Ishikawa (cell line): Measurements from ENCODE around the gene SOS2.

Experiments
- CREB1 ChIP-seq: IDR thresholded peaks from 2 replicates; pipeline ENCODE4 v1.6.1; 2012; ENCODE audit warnings: low read depth
- TCF12 ChIP-seq: IDR thresholded peaks from 2 replicates; pipeline ENCODE4 v1.6.1; 2012; ENCODE audit warnings: low read depth
- TF ChIP-seq, protein P1 (sequence below): IDR thresholded peaks from 2 replicates; pipeline ENCODE4 v1.6.1; 2012; ENCODE audit warnings: low read depth, mild to moderate bottlenecking

DNA sequence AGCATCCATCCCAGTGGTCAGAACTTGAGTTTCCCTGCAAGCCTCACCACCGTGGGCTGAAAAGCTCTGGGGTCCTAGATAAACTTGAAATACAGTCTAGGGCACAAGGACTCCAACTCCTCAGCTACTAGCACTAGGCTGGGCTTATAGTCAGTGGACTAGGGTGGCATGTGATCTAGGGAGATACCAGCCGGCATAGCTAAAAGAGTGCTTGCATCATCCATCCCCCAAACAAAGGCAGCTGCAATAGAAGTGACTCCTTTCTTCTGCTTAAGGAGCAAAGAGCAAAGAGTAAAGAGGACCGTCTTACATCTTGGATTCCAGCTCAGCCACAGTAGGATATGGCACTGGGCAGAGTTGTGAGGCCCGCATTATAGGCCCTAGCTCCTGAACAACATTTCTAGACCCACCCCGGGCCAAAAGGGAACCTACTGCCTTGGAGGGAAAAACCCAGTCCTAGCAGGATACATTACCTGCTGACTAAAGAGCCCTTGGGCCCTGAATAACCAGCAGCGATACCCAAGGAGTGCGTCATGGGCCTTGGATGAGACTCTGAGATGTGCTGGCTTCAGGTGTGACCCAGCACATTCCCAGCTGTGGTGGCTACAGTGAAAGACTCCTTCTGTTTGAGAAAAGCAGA lies 17.9 kb upstream of the SOS2 start:
- TF ChIP-seq CREB1 (no peak), TCF12 (no peak)
- TF ChIP-seq, protein P1, sequence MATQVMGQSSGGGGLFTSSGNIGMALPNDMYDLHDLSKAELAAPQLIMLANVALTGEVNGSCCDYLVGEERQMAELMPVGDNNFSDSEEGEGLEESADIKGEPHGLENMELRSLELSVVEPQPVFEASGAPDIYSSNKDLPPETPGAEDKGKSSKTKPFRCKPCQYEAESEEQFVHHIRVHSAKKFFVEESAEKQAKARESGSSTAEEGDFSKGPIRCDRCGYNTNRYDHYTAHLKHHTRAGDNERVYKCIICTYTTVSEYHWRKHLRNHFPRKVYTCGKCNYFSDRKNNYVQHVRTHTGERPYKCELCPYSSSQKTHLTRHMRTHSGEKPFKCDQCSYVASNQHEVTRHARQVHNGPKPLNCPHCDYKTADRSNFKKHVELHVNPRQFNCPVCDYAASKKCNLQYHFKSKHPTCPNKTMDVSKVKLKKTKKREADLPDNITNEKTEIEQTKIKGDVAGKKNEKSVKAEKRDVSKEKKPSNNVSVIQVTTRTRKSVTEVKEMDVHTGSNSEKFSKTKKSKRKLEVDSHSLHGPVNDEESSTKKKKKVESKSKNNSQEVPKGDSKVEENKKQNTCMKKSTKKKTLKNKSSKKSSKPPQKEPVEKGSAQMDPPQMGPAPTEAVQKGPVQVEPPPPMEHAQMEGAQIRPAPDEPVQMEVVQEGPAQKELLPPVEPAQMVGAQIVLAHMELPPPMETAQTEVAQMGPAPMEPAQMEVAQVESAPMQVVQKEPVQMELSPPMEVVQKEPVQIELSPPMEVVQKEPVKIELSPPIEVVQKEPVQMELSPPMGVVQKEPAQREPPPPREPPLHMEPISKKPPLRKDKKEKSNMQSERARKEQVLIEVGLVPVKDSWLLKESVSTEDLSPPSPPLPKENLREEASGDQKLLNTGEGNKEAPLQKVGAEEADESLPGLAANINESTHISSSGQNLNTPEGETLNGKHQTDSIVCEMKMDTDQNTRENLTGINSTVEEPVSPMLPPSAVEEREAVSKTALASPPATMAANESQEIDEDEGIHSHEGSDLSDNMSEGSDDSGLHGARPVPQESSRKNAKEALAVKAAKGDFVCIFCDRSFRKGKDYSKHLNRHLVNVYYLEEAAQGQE: no peak
